T-helper 17 cell (primary cell): ENCODE measurements around the gene DNAAF8. TPM values are rescaled to one million over a fixed set of nuclear protein-coding genes. Genes with fewer than 3 reads are reported as not detected.

ENCODE experiments used
- ATAC-seq: fragments of 150-1000 bp; cut with Tn5 transposase; 2 replicates; pipeline ENCODE4 v1.10.0; 2021; ENCODE audit warnings: mild to moderate bottlenecking, moderate library complexity
- DNase-seq, 3 donors: peaks; one replicate each; pipeline versions ENCODE4 v3.0.0 to v3.0.0-alpha.2; 2020 to 2021
- H3K9me3 ChIP-seq: one replicate; pipeline ENCODE4 v1.7.0; 2013; ENCODE audit warnings: low read length, mild to moderate bottlenecking; ENCODE audit not compliant: control insufficient read depth, poor library complexity, severe bottlenecking
- H3K27ac Mint-ChIP-seq: one replicate; pipeline ENCODE4 v1.8.0; 2022; ENCODE audit warnings: mild to moderate bottlenecking, moderate library complexity, mixed read lengths
- H3K27me3 Mint-ChIP-seq: one replicate; pipeline ENCODE4 v1.8.0; 2022; ENCODE audit warnings: mixed read lengths
- H3K36me3 Mint-ChIP-seq: one replicate; pipeline ENCODE4 v1.8.0; 2022; ENCODE audit warnings: low read depth, mixed read lengths
- H3K4me1 Mint-ChIP-seq: one replicate; pipeline ENCODE4 v1.8.0; 2022; ENCODE audit warnings: mild to moderate bottlenecking, mixed read lengths
- H3K4me3 Mint-ChIP-seq: one replicate; pipeline ENCODE4 v1.8.0; 2022; ENCODE audit warnings: mild to moderate bottlenecking, moderate library complexity, mixed read lengths
- total RNA-seq, 4 donors: library from RNA in 2 of 4; stranded (reverse) in 2 of 4; gene quantifications; one replicate each; pipeline ENCODE4 v1.2.3 and lab custom pipeline; 2022 to 2026

DNAAF8 gene
- total RNA-seq, 2 donors from 2014 or later: not detected

DNA sequence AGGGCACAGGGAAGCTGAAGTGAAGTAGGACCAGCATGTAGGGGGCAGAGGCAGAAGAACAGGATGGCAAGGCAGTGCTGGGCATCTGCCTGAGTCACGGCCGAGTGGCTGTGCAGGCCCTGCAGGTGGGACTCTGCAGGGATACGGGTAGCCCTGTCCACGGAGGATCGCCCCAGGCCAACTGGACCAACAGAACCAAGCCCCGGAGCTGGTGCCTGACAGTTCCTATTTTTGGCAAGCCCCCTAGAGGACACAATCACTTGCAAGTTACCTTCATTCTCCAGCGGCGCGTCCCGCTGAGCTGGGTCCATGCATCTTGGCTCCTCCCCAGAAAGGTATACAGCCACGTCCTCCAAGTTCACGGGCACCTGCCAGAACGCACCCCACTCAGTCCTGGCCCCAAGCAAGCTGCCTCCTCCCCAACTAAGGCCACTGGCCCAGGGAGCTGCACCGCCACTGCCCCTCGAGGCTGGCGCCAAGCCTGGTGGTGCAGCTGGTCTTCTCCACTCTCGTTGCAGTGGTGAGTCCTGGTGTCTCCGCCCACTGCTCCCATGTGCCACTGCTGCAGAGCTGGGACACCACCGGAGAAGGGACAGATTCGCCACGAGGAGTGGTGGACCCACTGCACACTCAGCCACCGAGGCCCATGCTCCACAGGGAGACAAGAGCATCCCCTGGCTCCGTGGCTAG, 26.0 kb downstream of the DNAAF8 start:
- no peak for ATAC-seq
- no peak for DNase-seq
- H3K4me1 Mint-ChIP-seq: peaks cover 3% of the 10 kb centered on the region
- peaks cover 12% of the 10 kb centered on the region for H3K36me3 Mint-ChIP-seq
- H3K4me3 Mint-ChIP-seq: no peak overlapping the region
- no peaks in the 10 kb centered on the region for H3K9me3 ChIP-seq
- no peak overlapping the region for H3K27ac Mint-ChIP-seq
- H3K27me3 Mint-ChIP-seq: no peaks in the 10 kb centered on the region

DNA sequence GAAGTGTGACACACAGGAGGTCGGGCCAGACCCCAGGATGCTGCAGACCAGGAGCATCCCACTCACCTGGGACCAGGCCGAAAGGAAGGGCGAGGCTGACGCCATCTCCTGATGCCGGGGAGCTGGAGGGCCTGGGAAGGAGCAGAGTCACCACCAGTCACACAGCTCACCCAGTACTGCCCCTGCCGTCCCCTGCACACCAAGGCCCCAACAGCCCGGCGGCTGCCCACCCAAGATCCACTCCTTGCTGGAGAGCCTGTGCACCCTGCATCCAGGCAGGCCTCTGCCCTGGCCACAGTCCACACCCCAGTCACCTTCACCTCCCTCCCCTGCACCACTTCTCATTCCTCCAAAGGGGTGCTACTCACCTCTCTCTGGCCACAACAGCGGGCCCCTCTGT, 27.9 kb downstream of the DNAAF8 start:
- H3K4me1 Mint-ChIP-seq: peaks cover 11% of the 10 kb centered on the region

DNA sequence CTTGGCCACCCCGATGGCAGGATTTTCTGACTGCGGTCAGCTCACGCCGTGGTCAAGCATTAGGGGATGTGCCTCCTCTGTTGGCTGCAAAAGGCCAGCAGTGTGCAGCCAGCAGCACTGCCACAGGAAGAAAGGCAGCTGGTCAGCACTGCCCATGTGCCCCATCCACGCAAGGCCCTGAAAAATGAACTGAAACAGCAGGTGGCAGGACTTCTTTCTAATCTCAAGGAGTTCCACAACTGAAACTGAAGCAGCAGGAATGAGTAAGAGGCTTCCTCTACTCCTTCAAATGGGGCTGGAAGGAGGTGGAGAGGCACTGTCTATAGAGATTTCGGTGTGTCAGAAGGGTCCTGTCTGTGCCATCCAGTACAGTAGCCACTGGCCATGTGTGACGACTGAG, 29.5 kb downstream of the DNAAF8 start:
- H3K27ac Mint-ChIP-seq: no peak overlapping the region
- ATAC-seq (no peak), DNase-seq (no peak)
- peak overlapping the region; percentile 9 for H3K4me3 Mint-ChIP-seq
- no peaks in the 10 kb centered on the region for H3K9me3 ChIP-seq
- no peaks in the 10 kb centered on the region for H3K27me3 Mint-ChIP-seq
- peaks cover 22% of the 10 kb centered on the region for H3K4me1 Mint-ChIP-seq
- H3K36me3 Mint-ChIP-seq: peaks cover 3% of the 10 kb centered on the region

More for the DNA sequence above, 27.9 kb downstream of the DNAAF8 start:
- no peaks in the 10 kb centered on the region for H3K9me3 ChIP-seq
- ATAC-seq (no peak), DNase-seq (no peak)
- H3K36me3 Mint-ChIP-seq: peaks cover 8% of the 10 kb centered on the region
- no peak overlapping the region for H3K4me3 Mint-ChIP-seq
- peak overlapping the region; percentile 34 for H3K27ac Mint-ChIP-seq
- no peaks in the 10 kb centered on the region for H3K27me3 Mint-ChIP-seq

GRCh38 chr16:4765511-4766474, 31.5 kb downstream of the DNAAF8 start:
- no peak for ATAC-seq
- Mint-ChIP-seq H3K27ac (peak overlapping the region; percentile 80), H3K4me3 (peak overlapping the region; percentile 85), H3K36me3 (no peaks in the 10 kb centered on the region), H3K4me1 (peaks cover 28% of the 10 kb centered on the region), H3K27me3 (no peaks in the 10 kb centered on the region)
- H3K9me3 ChIP-seq: no peaks in the 10 kb centered on the region
- no peak for DNase-seq

- H3K9me3 ChIP-seq: no peaks in the 10 kb centered on the region
- ATAC-seq: peak; percentile 96
- Mint-ChIP-seq H3K27me3 (no peaks in the 10 kb centered on the region), H3K27ac (peak within 1 kb of the TSS; percentile 80), H3K4me3 (peak within 1 kb of the TSS; percentile 91), H3K4me1 (peaks cover 28% of the 10 kb centered on the region), H3K36me3 (no peaks in the 10 kb centered on the region)
- peak; percentile 87 to 96 (median 90) for DNase-seq
These were observed 32.7 kb downstream of the DNAAF8 start, which contains the start of gene ZNF500 for GRCh38 chr16:4766875-4767628. Gene ZNF500 (minus strand): TSS chr16:4767162. CDS start chr16:4765978, 1,184 bp downstream.

- peaks cover 26% of the 10 kb centered on the region for H3K4me1 Mint-ChIP-seq
- H3K4me3 Mint-ChIP-seq: peak overlapping the region; percentile 91
- ATAC-seq: no peak
- DNase-seq: no peak
- no peaks in the 10 kb centered on the region for H3K36me3 Mint-ChIP-seq
- H3K9me3 ChIP-seq: no peaks in the 10 kb centered on the region
- no peaks in the 10 kb centered on the region for H3K27me3 Mint-ChIP-seq
- H3K27ac Mint-ChIP-seq: peak overlapping the region; percentile 80
These were observed 33.7 kb downstream of the DNAAF8 start for GRCh38 chr16:4767872-4768548.

- ATAC-seq (peak; percentile 64), DNase-seq (peak; percentile 55 to 74 (median 74))
- Mint-ChIP-seq H3K4me1 (peaks cover 26% of the 10 kb centered on the region), H3K27ac (peak overlapping the region; percentile 80), H3K36me3 (no peaks in the 10 kb centered on the region), H3K4me3 (peak overlapping the region; percentile 91), H3K27me3 (no peaks in the 10 kb centered on the region)
- H3K9me3 ChIP-seq: no peaks in the 10 kb centered on the region
These were observed 34.4 kb downstream of the DNAAF8 start for GRCh38 chr16:4768549-4769305.

- Mint-ChIP-seq H3K4me1 (peaks cover 26% of the 10 kb centered on the region), H3K4me3 (peak overlapping the region; percentile 91)
These were observed 34.9 kb downstream of the DNAAF8 start for GRCh38 chr16:4769306-4769638.

DNA sequence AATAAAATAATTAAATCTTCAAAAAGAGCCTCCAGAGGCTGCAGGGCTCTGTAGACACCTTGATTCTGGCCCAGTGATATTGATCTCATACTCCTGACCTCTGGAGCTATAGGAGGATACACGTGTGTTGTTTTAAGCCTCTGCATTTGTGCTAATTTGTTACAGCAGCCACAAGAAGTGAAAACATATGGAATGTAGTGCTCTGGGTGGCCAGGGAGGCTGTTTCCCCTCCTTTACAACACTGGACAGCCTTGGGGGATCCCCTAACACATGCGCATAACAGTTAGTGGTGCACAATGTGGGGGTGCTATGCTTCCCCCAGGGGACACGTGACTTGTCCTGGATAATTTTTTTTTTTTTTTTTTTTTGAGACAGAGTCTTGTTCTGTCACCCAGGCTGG, 37.3 kb downstream of the DNAAF8 start:
- no peak for DNase-seq
- Mint-ChIP-seq H3K36me3 (no peaks in the 10 kb centered on the region), H3K4me3 (no peak overlapping the region), H3K27ac (no peak overlapping the region), H3K27me3 (no peaks in the 10 kb centered on the region), H3K4me1 (peaks cover 19% of the 10 kb centered on the region)
- no peaks in the 10 kb centered on the region for H3K9me3 ChIP-seq
- no peak for ATAC-seq

More at GRCh38 chr16:4769306-4769638, 34.9 kb downstream of the DNAAF8 start:
- Mint-ChIP-seq H3K27ac (no peak overlapping the region), H3K27me3 (no peaks in the 10 kb centered on the region), H3K36me3 (no peaks in the 10 kb centered on the region)
- no peaks in the 10 kb centered on the region for H3K9me3 ChIP-seq
- DNase-seq (no peak), ATAC-seq (no peak)

DNA sequence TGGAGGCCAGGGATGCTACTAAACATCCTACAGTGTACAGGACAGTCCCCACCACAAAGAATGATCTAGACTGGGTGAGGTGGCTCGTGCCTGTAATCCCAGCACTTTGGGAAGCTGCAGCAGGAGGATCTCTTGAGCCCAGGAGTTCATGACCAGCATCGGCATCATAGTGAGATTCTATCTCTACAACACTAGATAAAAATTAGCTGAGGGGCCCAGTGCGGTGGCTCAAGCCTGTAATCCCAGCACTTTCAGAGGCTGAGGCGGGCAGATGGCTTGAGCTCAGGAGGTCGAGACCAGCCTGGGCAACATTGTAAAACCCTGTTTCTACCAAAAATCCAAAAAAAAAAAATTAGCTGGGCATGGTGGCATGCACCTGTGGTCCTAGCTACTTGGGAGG, 38.0 kb downstream of the DNAAF8 start:
- no peaks in the 10 kb centered on the region for H3K9me3 ChIP-seq
- ATAC-seq: no peak
- peaks cover 16% of the 10 kb centered on the region for H3K4me1 Mint-ChIP-seq
- H3K36me3 Mint-ChIP-seq: no peaks in the 10 kb centered on the region
- H3K4me3 Mint-ChIP-seq: no peak overlapping the region
- no peaks in the 10 kb centered on the region for H3K27me3 Mint-ChIP-seq
- DNase-seq: no peak
- no peak overlapping the region for H3K27ac Mint-ChIP-seq

GRCh38 chr16:4775005-4775404, 40.7 kb downstream of the DNAAF8 start:
- Mint-ChIP-seq H3K27me3 (no peaks in the 10 kb centered on the region), H3K4me3 (no peak overlapping the region), H3K27ac (no peak overlapping the region), H3K36me3 (no peaks in the 10 kb centered on the region), H3K4me1 (no peaks in the 10 kb centered on the region)
- DNase-seq (no peak), ATAC-seq (no peak)
- no peaks in the 10 kb centered on the region for H3K9me3 ChIP-seq

DNA sequence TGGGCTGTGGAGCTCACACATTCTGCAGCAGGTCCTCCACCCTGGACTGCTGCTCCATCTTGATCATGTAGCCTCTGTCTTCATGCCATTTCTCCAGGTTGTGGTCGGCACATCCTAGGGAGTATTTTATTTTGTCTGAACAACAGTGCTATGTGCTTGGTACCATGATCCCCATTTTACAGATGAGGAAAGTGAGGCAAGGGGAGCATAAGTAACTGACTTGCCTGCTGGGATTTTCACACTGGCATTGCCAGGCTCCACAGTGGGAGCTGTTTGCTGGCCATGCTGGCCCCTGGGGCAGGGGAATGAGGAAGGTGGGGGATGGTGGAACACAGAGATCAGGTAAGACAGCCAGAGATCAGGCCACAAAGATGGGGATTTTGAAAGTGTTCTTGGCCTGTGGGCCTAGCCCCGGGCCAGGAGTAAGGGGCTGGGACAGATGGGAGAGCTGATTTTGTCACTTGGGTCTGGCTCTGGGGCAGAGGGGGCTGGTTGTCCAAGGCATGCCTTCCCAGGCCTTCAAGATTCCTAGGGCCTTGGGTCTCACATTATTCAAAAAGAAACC, 41.9 kb downstream of the DNAAF8 start:
- no peak for ATAC-seq
- no peaks in the 10 kb centered on the region for H3K27me3 Mint-ChIP-seq
- no peak overlapping the region for H3K4me3 Mint-ChIP-seq
- H3K4me1 Mint-ChIP-seq: no peaks in the 10 kb centered on the region
- H3K36me3 Mint-ChIP-seq: no peaks in the 10 kb centered on the region
- H3K27ac Mint-ChIP-seq: no peak overlapping the region
- no peaks in the 10 kb centered on the region for H3K9me3 ChIP-seq
- DNase-seq: no peak
